Measurements from ENCODE around the gene TRIM47. TPM values are rescaled to one million over a fixed set of nuclear protein-coding genes. Genes with fewer than 3 reads are reported as not detected.
"Not testable (repeated sequence)": the region's sequence is repeated elsewhere in the genome, so short reads cannot be mapped to it uniquely, and the experiment has no call there.

TRIM47 gene
- total RNA-seq, 1 donor from 2014 or later, result 39.4 TPM

- ATAC-seq (peak; percentile 2), DNase-seq (ENCODE audit: missing footprints) (no peak)
These were observed 23.5 kb downstream of the TRIM47 start for GRCh38 chr17:75854881-75855309.

DNA sequence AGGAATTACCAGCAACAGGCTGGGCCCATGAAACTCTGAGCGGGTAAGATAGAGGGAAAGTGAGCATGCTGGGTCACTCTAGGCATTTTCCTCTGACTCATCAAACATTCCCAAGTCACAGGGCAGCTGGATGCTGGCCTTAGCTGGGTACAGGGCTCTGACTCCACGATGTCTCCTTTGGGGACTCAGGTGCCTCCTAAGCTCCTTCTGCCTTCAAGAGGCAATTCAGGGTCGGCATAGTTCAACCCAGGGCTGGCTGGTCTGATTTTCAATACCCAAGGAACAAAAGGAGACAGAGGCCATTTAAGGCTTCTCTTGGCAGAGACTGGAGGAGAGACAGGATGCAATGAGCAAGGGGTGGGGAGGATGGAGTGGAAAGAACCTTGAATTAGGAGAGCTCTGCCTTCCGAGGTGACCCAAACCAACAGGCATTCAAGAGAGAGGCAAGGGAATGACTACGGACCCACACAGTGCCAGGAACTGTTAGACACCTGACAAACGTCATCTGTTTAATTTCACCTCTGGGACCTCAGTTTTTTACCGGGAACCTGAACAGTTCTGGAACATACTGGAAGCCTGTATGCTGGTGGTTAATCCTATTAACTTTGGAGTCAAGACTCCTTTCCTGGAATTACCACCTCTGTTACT, 24.2 kb downstream of the TRIM47 start:
- DNase-seq (ENCODE audit: missing footprints) (no peak), ATAC-seq (no peak)
- intact Hi-C loops (cut with DNase I), result loop anchor here (2.0 kb wide), 2 partner anchors 43 to 69 kb away; partner anchors contain the start of genes TRIM65 and UNK

More at GRCh38 chr17:75854881-75855309, 23.5 kb downstream of the TRIM47 start:
- intact Hi-C loops (cut with DNase I), result loop anchor here (1.0 to 2.0 kb wide), 3 partner anchors 17 to 70 kb away; partner anchors contain the start of genes TRIM65 and UNK

GRCh38 chr17:75853433-75853832, 24.9 kb downstream of the TRIM47 start:
- intact Hi-C loops (cut with DNase I), result no loop called here
- ATAC-seq (no peak), DNase-seq (ENCODE audit: missing footprints) (no peak)

DNA sequence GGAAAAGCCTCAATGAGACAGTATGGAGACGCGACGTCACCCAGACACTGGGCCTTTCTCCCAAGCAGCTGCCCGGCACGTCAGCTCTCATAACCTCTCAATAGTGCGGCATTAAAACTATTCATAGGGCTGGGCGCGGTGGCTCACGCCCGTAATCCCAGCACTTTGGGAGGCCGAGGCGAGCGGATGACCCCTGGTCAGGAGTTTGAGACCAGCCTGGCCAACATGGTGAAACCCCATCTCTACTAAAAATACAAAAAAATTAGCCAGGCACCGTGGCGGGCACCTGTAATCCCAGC, 26.7 kb downstream of the TRIM47 start:
- intact Hi-C loops (cut with DNase I); ATAC-seq; DNase-seq (ENCODE audit: missing footprints): not testable (repeated sequence)

DNA sequence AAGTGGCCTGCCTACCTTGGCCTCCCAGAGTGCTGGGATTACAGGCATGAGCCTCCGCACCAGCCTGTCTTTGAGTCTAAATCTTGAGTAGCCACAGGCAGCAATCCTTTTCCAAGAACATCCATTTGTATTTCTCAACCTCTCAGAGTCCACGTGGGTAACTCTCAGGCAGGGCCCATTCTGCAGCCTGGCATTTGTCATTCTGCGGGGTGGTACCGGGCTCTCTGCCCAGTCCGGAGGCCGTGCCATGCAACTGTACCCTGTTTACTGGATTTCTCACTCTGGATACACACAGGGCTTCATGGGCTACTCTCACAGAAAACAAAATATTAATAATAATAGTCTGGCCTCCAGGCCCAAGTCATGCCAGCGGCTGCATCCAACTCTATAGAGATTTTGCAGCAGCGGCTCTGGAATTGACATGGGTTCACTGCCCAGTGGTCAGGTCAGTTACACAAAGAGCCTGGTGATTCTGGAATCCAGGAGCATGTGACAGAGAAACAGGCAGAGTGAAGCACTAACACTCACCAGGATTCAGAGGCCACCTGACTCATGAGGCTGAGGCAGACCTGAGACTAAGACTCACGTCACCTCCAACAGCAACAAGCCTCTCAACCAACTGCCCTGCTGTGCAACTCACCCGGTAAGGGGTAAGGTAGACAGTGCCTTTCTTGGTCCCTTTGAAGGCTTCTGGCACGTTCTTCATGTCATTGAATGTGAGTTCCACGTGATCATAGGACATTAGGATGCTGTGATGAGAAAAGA, 27.3 kb downstream of the TRIM47 start:
- intact Hi-C loops (cut with DNase I), result no loop called here
- no peak for DNase-seq (ENCODE audit: missing footprints)
- ATAC-seq, result no peak

DNA sequence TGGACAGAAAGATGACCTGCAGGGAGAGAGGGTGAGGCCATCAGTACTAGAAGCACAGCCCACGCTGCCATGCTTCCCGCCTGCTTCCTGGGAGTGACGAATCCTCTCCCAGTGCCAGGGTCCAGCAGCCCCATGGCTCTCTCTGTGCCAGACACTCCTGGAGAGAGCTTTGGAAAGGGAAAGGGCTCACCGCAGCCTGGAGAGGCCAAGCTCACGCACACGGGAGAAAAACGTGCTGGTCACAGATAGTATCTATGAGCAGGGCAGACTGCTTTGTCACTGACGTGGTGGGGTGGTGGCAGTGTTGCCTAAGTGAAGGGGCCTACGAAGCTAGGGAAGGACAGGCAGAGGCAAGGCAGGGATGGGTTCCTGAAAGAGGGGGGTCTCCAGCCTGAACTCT, 28.7 kb downstream of the TRIM47 start:
- intact Hi-C loops (cut with DNase I), result no loop called here
- ATAC-seq, result no peak
- DNase-seq (ENCODE audit: missing footprints), result no peak

DNA sequence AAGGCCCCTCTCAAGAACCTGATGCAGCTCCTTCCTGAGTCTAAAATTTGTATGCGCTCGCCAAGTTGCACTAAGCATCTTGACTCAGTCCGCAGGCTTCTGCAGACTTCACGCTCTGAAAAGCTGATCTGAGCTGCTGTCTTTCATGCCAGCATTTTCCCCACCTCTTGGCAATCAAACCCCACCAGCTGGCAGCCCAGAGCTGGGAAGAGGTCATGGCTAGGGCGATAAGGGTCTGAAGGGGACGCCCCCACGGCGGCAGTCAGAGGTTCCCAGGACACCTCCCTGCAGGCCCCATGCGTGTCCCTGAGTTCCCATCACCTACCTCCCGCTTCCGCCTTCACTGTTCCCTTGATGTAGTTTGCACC, 29.1 kb downstream of the TRIM47 start:
- intact Hi-C loops (cut with DNase I), result no loop called here
- DNase-seq (ENCODE audit: missing footprints) (no peak), ATAC-seq (no peak)

DNA sequence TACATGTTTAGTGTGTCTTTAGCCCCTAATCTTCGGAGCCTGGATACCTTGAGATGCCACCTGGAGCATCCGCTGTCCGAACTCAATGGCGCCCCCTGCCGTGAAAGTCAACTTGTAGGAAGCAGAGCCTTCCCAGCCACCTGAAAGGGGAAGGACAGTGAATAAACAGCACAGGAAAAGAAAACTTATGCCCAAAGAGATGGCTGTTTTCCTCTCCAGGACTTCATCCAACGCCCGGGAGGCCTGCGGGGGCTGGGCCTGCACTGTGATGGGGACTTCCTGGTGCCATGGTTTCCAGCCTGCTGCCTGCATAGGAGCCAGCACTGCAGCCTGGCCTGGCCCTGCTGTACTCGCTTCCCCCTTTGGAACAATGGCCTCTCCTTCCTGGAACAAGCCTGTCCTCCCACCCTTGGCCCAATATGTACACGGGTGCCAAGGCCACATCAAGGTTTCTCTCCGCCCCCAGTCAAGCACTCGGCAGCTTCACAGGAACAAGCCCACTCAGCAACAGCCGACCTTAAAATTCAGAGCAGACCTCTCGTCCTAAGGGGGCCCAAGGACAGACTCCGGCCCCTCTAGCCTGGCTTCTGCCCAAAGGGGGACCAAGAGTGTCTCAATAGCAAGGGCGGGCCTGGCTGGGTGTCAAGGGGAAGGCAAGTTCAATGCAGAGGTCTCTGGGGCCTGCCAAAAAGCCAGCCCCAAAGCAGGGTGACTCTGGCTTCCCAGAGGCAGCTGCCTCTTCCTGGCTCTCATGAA, 29.7 kb downstream of the TRIM47 start:
- DNase-seq (ENCODE audit: missing footprints) (peak; percentile 90), ATAC-seq (no peak)
- intact Hi-C loops (cut with DNase I), result no loop called here

DNA sequence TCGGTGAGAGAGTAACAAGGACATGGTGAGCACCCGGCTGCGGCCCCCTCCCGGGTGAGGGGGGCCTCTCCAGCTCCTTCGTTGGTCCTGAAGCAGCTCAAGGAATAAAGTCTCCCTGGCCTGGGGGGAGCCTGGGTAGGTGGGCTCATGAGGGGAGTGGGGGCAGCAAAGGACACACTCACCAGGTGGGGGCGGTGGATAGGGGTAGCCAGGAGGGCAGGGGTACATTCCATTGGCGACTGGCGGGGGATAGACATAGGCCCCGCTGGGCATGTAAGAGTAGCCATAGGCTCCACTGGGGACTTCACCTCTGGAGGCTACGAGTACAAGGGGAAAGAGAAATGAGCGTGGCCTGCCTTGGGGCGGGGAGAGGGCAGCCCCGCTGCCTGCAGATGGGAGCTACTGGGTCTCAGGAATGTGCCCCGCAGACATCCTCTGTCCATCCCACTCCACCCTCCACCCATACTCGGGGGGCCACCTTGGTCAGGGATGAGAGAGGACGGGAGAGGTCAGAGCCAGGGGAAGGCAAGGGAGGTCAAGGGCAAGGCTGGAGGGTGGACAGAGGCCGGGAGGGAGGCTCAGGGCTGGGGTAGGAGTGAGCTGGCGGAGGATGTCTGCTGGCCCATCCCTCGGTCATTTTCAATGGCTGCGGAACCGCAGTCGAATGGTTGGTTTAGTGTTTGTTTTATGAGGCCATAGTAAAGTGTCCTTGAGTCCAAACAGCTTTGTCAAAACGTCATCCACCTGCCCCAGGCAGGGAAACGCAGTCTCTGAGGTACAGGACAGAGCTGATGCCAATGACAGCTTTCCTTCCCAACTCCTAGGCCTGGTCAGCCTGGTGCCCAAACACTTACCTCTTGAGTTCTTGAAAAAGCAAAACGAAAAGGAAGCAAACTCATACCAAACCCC, 30.5 kb downstream of the TRIM47 start:
- ATAC-seq, result no peak
- no peak for DNase-seq (ENCODE audit: missing footprints)
- intact Hi-C loops (cut with DNase I), result no loop called here

DNA sequence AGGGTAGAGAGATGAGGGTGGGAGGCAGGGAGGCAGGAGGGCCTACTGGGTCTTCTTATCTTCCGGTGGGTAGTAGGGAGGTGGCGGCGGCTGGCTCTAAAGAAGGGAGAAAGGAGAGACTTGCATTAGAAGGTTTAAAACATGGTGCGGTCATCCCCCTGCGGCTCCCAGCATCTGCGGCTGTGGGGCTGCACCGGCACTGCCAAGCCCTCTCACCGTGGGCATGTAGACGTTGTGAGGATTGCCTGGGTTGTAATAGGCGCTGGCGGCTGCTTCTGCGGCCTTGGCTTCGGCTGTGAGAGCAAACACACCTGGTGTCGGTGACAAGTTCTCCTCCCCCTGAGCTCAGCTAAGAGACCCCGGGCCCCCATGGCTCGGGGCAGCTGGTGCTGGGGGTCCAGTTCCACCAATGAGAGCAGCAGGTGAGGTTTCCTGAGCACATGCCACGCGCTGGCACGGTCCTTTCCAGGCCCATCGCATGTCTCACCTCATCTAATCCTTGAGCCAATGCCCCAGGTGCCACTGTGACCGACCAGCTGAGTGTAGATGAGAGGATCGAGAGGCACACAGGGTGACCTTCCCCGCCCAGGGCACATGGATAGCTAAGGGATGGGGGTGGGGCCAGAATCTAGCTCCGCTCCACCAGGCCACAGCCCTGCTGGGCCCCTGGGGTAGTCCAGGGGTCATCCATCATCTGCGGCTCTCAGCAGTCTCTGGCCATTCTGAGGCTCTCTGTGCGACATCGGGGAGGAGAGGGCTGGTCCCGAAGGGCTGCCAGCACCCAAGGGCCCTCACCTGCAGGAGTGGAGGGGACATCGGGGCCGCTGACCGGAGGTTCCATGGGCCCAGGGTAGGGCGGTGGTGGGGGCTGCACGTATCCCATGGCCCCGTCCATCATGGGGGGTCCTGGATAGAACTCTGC, 31.4 kb downstream of the TRIM47 start:
- no peak for DNase-seq (ENCODE audit: missing footprints)
- intact Hi-C loops (cut with DNase I), result no loop called here
- ATAC-seq, result no peak

DNA sequence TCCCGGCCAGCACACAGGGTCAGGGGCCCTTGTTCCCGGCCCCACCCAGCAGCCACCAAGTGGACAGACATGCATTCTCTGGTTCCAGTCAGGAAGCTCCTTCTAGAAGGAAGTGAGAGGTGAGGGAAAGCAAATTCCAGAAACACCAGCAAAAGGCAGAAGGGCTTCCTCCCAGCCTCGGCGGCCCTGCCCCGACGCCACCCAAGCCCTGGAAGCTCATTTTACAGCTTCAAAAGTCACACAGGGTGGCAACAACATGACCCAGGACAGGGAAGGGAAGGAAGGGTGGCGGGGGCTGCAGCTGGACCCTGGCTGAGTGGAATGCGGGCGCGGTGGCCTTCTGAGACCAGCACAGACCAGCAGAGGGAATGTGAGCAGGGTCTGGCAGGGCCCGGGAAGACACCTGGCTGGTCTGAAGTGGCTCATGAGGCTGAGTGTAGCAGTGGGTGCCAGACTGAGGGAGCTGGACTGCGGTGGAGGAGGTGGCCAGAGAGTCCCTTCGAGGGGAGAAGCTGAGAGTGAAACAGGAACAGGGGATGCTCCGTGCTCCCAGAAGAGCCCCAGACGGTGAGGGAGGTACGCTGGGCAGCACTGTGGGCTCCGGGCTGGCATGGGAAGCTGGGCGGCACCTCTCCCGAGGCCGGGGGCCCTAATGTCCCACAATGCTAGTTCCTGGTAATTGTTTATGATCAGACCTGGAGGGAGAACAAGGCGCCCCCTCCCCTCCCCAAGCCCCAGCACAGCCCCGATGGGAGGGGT, 32.3 kb downstream of the TRIM47 start:
- no peak for DNase-seq (ENCODE audit: missing footprints)
- intact Hi-C loops (cut with DNase I), result loop anchor here (1.0 kb wide), 1 partner anchor 67 kb away; a partner anchor contains a TSS
- ATAC-seq, result no peak

- DNase-seq (ENCODE audit: missing footprints) (peak; percentile 91), ATAC-seq (peak; percentile 82)
- intact Hi-C loops (cut with DNase I), result loop anchor here (1.0 kb wide), 1 partner anchor 66 kb away; a partner anchor contains a TSS
These were observed 33.2 kb downstream of the TRIM47 start for GRCh38 chr17:75845058-75845711.

GRCh38 chr17:75844530-75845057, 33.8 kb downstream of the TRIM47 start:
- peak; percentile 57 for ATAC-seq
- intact Hi-C loops (cut with DNase I), result loop anchor here (1.0 kb wide), 1 partner anchor 65 kb away; a partner anchor contains a TSS

GRCh38 chr17:75843577-75844529, 34.5 kb downstream of the TRIM47 start, which contains the start of gene UNC13D:
UNC13D (minus strand) TSS chr17:75844404; CDS start chr17:75844337, 67 bp downstream.
- ATAC-seq, result peak; percentile 9
- DNase-seq (ENCODE audit: missing footprints), result peak; percentile 79
- intact Hi-C loops (cut with DNase I), result no loop called here

More at GRCh38 chr17:75844530-75845057, 33.8 kb downstream of the TRIM47 start:
- DNase-seq (ENCODE audit: missing footprints), result no peak

Measured in Right ventricle myocardium inferior (tissue), 1 donor.